AG04449 (cell line): ENCODE measurements around the gene OLFML2A.

ENCODE experiments used
- CTCF ChIA-PET: fragments of 350-600 bp; formaldehyde crosslinking; extraction: SDS; loops from one replicate; lab custom pipeline; 2021; ENCODE audit warnings: antibody characterized with exemption; lab: Yijun Ruan, JAX
- POLR2A ChIA-PET: fragments of 400-600, 350-600 bp; formaldehyde crosslinking; extraction: SDS; loops from one replicate; lab custom pipeline; 2020; ENCODE audit warnings: antibody characterized with exemption, inconsistent platforms; lab: Yijun Ruan, JAX
- DNase-seq: peaks from one replicate; pipeline ENCODE4 v3.0.0-alpha.2; 2010; ENCODE audit warnings: low read depth, low spot score
- H3K4me3 ChIP-seq: 2 replicates; pipeline ENCODE4 v1.5.1; 2011; ENCODE audit warnings: low read depth, mild to moderate bottlenecking, control low read depth, low read length
- TF ChIP-seq, protein P1 (sequence below): IDR thresholded peaks from one replicate; pipeline ENCODE4 v1.5.1; 2011; ENCODE audit warnings: mild to moderate bottlenecking, moderate library complexity, low read length, control low read depth, inconsistent platforms; ENCODE audit not compliant: insufficient read depth; ENCODE audit errors: missing control alignments

The OLFML2A gene

DNA sequence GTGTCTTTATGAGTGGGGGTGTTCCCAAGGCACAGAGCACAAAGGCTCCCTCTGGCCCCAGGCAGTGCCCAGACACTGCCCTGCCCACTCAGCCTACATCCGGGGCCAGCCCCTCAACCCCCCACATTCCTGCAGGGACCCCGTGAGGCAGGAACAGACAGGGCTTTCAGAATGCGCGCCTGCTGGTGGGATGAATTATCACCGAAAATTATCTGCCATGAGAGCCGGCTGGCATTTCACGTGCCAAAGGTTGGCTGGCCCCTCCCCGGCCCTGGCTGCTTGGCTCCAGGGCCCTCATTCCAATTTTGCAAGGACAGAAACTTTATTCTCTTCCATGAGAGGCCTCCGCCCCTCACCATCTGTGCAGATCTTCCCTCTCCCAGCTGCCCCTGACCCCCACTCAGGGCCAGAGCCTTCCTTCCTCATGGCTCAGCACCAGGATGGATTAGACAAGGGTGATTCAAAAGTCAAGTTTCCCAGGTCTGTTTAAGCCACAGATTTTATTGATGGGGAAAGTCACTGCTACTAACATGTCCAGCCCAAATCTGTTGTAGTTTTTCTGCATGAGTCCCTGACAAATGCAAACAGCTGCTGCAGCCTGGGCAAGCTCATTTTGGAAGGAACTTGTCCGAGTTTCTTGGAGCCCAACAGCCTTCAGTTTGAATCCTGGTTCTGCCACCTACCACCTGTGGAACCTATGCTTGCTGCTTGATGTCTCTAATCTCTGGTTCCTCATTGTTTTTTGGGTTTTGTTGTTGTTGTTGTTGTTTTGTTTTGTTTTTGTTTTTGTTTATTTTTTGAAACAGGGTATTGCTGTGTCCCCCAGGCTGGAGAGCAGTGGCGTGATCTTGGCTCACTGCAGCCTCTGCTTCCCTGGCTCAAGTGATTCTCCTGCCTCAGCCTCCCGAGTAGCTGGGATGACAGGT, 44.0 kb downstream of the OLFML2A start:
- no peak overlapping the region for H3K4me3 ChIP-seq
- POLR2A ChIA-PET = no interaction called here
- CTCF ChIA-PET = interaction anchor here (1.0 to 1.5 kb wide), 5 partner anchors 17 to 35 kb away, joined by 3 to 6 read pairs (median 5); partner anchors contain the start of gene WDR38
- DNase-seq = no peak
- TF ChIP-seq, protein P1, sequence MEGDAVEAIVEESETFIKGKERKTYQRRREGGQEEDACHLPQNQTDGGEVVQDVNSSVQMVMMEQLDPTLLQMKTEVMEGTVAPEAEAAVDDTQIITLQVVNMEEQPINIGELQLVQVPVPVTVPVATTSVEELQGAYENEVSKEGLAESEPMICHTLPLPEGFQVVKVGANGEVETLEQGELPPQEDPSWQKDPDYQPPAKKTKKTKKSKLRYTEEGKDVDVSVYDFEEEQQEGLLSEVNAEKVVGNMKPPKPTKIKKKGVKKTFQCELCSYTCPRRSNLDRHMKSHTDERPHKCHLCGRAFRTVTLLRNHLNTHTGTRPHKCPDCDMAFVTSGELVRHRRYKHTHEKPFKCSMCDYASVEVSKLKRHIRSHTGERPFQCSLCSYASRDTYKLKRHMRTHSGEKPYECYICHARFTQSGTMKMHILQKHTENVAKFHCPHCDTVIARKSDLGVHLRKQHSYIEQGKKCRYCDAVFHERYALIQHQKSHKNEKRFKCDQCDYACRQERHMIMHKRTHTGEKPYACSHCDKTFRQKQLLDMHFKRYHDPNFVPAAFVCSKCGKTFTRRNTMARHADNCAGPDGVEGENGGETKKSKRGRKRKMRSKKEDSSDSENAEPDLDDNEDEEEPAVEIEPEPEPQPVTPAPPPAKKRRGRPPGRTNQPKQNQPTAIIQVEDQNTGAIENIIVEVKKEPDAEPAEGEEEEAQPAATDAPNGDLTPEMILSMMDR = no peak

DNA sequence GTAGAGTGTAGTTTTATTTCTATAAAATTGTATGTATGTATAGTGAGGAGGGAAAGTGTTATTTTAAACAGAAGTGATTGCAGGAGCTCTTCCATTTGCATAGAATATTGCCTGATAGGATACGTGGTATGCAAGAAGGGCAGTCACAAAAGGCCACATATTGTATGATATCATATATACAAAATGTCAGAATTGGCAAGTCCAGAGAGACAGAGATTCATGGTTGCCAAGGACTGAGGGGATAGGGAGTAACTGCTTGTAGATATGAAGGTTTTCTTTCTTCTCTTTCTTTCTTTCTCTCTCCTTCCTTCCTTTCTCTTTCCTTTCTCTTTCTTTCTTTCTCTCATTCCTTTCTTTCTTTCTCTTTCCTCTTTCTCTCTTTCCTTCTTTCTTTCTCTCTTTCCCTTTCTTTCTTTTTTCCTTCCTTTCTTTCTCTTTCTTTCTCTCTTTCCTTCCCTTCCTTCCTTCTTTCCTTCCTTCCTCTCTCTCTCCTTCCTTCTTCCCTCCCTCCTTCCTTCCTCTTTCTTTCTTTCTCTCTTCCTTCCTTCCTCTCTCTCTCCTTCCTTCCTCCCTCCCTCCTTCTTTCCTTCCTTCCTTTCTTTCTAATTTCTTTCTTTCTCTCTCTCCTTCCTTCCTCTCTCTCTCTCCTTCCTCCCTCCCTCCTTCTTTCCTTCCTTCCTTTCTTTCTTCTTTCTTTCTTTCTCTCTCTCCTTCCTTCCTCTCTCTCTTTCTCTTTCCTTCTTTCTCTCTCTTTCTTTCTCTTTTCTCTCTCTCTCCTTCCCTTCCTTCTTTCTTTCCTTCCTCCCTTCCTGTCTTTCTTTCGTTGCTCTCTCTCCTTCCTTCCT, 51.8 kb downstream of the OLFML2A start:
- ChIA-PET POLR2A (no interaction called here), CTCF (interaction anchor here (2.8 to 42.1 kb wide), 3 partner anchors 23 to 53 kb away, joined by 7 to 2098 read pairs (median 276); partner anchors contain the start of genes NR6A1, OLFML2A and WDR38)
- H3K4me3 ChIP-seq = no peak overlapping the region
- no peak for DNase-seq
- TF ChIP-seq, protein P1 = no peak

DNA sequence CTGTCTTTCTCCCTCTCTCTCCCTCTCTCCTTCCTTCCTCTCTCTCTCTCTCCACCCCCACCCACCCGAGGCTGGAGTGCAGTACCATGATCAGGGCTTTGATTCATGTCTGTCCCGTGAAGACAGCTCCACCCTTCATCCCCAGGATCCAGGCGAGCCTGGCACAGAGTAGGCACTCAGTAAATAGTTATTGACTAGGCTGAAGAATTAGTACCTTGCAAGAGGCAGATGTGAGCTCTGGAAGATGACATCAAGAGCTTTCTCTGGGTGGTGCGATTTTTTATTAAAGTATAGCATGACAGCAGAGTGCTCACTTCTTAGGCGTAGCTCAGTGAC, 52.4 kb downstream of the OLFML2A start:
- ChIA-PET CTCF (interaction anchor here (2.0 to 42.1 kb wide), 3 partner anchors 11 to 53 kb away, joined by 11 to 2098 read pairs (median 276); partner anchors contain the start of genes NR6A1, OLFML2A and WDR38), POLR2A (no interaction called here)
- no peak for DNase-seq
- no peak overlapping the region for H3K4me3 ChIP-seq
- TF ChIP-seq, protein P1 = no peak

DNA sequence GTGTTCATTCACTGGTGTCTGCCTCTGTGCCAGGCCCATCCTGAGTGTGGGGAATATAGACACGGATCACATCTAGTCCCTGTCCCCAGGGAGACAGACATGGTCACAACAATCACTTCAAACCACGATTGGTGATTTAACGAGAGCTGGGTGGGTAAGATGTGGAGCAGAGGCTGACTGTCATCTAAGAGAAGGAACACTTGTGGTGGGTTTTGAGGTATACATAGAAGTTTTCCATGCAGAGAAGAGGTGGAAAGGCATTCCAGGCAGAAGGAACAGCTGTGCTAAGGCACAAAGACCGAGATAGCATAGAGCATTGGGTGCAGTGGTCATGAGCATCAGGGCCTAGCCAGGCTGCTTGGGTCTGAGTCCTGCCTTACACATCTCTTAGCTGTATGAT, 53.7 kb downstream of the OLFML2A start:
- no peak overlapping the region for H3K4me3 ChIP-seq
- POLR2A ChIA-PET = no interaction called here
- TF ChIP-seq, protein P1 = no peak
- CTCF ChIA-PET = interaction anchor here (1.0 to 42.1 kb wide), 4 partner anchors 8 to 55 kb away, joined by 3 to 2098 read pairs (median 144); partner anchors contain the start of genes NR6A1, OLFML2A and WDR38
- no peak for DNase-seq

DNA sequence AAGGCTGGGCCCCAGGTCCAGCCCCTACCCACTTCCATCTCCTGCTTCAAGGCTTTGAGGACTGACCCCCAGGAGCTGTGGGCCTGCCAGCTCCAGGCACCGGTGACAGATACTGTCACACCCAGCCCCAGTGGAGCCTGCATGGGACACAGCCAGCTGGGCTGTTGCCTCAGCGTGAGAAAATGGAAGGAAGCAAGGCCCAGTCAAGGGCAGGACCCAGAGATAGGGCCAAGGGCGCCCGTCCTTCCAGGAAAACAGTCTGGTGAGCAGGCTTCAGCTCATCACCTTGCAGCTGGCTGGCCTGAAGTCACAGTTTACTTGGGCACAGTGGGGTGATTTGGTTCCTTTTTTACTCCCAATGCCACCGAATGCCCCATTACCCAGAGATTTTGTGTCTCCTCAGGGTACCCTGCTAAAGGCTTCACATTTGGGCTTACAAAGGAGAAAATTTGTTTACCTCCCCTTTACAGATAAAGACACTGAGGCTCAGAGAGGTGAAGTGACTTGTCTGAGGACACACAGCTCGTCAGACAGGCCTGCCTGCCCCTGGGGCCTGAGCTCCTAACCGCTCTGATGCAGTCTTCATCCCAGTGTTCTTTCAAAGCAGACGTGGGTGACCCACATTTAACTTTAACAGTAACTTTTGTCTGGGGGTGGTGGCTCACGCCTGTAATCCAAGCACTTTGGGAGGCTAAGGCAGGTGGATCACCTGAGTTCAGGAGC, 54.9 kb downstream of the OLFML2A start:
- CTCF ChIA-PET = interaction anchor here (0.8 to 42.1 kb wide), 4 partner anchors 18 to 56 kb away, joined by 3 to 2098 read pairs (median 140); partner anchors contain the start of genes NR6A1, OLFML2A and WDR38

More for the DNA sequence above, 54.9 kb downstream of the OLFML2A start:
- TF ChIP-seq, protein P1 = no peak
- no peak overlapping the region for H3K4me3 ChIP-seq
- DNase-seq = no peak
- POLR2A ChIA-PET = interaction anchor here (1.2 kb wide), 1 partner anchor 8 kb away, joined by 3 read pairs; no protein-coding TSS in a partner anchor
